Ascending aorta (tissue), 2 donors: Measurements from ENCODE around the gene RIN3. TPM values are rescaled to one million over a fixed set of nuclear protein-coding genes. Genes with fewer than 3 reads are reported as not detected.

Experiments used
- DNase-seq, 2 donors: peaks; one replicate each; pipeline ENCODE4 v3.0.0-alpha.2; 2019; ENCODE audit warnings: low spot score in 2 of 2
- H3K27ac ChIP-seq, 2 donors: fragments of 200-600 bp; sonication (generic); one replicate each; pipeline ENCODE4 v1.5.1; 2016 to 2017; ENCODE audit warnings: mild to moderate bottlenecking in 1 of 2
- H3K27me3 ChIP-seq: fragments of 200-600 bp; sonication (generic); one replicate; pipeline ENCODE4 v1.5.1; 2017
- H3K36me3 ChIP-seq, 2 donors: fragments of 200-600 bp; sonication (generic); one replicate each; pipeline ENCODE4 v1.5.1; 2016
- H3K4me1 ChIP-seq, 2 donors: fragments of 200-600 bp; sonication (generic); one replicate each; pipeline ENCODE4 v1.5.1; 2016 to 2017; ENCODE audit warnings: mild to moderate bottlenecking in 1 of 2
- H3K4me3 ChIP-seq, 2 donors: fragments of 200-600 bp; sonication (generic); one replicate each; pipeline ENCODE4 v1.5.1; 2016 to 2017; ENCODE audit warnings: mild to moderate bottlenecking in 1 of 2
- H3K9me3 ChIP-seq, 2 donors: fragments of 200-600 bp; sonication (generic); one replicate each; pipeline ENCODE4 v1.5.1; 2016
- intact Hi-C: fragments of 100-400 bp; cut with DNase I; formaldehyde crosslinking; loops from one replicate; pipeline ENCODE4 v1.15.1; 2023
- total RNA-seq: library from RNA; depleted of rRNA; stranded (reverse); fragments of >200 nt; gene quantifications from one replicate; pipeline ENCODE4 v1.1.0, GENCODE V29; 2016
- TF ChIP-seq, protein P1 (sequence below), 3 experiments: fragments of 200-600 bp in 2 of 3; fragments of 450-650 bp in 1 of 3; sonication (generic) in 2 of 3; IDR thresholded peaks; one replicate each; pipeline ENCODE4 v1.5.1; 2016 to 2019; ENCODE audit warnings: antibody characterized with exemption in 3 of 3, mild to moderate bottlenecking in 1 of 3, moderate library complexity in 1 of 3

Gene RIN3
- total RNA-seq, 1 donor from 2014 or later = 30.3 TPM

DNA sequence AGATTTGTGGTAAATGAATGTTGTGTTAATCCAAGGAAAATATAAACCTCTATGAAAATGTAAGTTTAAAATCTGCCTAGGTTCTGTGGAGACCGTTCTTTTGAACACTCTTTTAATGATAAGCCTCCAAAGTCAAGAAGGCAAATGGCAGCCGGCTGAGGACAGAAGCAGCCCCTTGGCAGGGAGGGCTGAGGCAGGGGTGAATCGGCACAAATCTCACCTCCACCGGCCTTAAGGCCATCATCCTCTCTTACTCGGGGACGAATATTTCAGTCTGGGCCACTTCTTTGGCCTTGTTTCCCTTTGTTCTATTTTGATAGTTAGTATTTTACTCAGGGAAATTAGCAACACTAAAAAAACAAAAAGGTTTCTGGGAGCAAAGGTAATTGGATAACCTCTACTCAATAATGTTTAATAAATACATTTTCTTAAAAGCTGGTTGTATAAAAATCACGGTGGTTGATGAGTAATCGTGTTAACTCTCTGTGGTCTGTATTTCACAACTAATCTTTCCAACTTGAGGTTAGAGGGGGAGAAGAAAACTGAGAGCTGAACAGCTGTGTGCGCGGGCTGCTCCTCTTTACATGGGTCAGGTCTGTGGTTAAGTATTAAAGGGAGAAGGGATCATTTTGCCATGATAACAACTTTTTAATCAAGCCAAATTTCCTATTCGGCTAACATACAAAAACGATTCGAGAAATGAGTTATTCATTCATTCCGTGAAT, 216.2 kb downstream of the RIN3 start:
- DNase-seq = no peak
- intact Hi-C loops = no loop called here
- Histone ChIP-seq H3K9me3 (no peaks in the 10 kb centered on the region), H3K4me3 (no peak overlapping the region), H3K36me3 (peaks cover 18 to 22% of the 10 kb centered on the region in 2 donors), H3K27ac (no peak overlapping the region), H3K27me3 (no peaks in the 10 kb centered on the region), H3K4me1 (peaks cover 0 to 3% of the 10 kb centered on the region in 2 donors)
- TF ChIP-seq, protein P1, sequence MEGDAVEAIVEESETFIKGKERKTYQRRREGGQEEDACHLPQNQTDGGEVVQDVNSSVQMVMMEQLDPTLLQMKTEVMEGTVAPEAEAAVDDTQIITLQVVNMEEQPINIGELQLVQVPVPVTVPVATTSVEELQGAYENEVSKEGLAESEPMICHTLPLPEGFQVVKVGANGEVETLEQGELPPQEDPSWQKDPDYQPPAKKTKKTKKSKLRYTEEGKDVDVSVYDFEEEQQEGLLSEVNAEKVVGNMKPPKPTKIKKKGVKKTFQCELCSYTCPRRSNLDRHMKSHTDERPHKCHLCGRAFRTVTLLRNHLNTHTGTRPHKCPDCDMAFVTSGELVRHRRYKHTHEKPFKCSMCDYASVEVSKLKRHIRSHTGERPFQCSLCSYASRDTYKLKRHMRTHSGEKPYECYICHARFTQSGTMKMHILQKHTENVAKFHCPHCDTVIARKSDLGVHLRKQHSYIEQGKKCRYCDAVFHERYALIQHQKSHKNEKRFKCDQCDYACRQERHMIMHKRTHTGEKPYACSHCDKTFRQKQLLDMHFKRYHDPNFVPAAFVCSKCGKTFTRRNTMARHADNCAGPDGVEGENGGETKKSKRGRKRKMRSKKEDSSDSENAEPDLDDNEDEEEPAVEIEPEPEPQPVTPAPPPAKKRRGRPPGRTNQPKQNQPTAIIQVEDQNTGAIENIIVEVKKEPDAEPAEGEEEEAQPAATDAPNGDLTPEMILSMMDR (IDR thresholded peaks at IDR 0.05) = no peak

DNA sequence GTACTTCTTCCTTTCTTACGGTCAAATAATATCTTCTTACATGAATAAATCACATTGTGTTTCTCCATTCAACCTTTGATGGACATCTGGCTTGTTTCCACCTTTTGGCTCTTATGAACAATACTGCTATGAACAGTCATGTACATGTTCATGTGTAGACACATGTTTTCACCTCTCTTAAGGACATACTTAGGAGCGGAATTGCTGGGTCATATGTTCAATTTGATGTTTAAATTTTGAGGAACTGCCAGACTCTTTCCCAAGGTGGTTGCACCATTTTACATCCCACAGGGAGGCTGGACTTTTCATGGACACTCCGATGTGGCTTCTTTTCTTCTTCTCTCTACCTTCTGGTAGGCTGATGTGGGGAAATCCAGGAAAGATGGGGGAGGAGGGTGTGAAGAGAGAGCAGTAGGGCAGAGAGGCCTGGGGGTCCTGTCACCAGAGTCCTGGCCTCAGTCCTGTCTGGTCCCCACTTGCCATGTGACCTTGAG, 218.1 kb downstream of the RIN3 start:
- Histone ChIP-seq H3K4me3 (no peak overlapping the region), H3K4me1 (no peaks in the 10 kb centered on the region), H3K36me3 (peaks cover 17 to 18% of the 10 kb centered on the region in 2 donors), H3K9me3 (no peaks in the 10 kb centered on the region), H3K27ac (no peak overlapping the region), H3K27me3 (no peaks in the 10 kb centered on the region)
- intact Hi-C loops = no loop called here
- TF ChIP-seq, protein P1 (IDR thresholded peaks at IDR 0.05) = no peak
- DNase-seq = no peak

DNA sequence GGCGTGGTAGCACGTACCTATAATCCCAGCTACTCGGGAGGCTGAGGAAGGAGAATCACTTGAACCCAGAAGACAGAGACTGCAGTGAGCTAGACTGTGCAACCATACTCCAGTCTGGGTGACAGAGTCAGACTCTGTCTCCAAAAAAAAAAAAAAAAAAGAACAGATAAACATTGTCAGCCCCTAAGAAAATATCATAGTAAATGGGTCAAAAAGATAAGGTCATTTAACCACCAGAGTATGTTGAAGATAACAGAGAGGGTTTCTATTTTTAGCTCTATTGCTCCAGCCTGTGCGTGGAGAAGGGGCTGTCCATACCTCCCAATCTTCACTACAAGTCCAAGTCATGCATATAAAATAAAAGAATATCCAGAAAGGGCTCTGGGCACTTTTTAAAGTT, 219.4 kb downstream of the RIN3 start:
- intact Hi-C loops = no loop called here
- Histone ChIP-seq H3K4me1 (no peaks in the 10 kb centered on the region), H3K4me3 (no peak overlapping the region), H3K27ac (no peak overlapping the region), H3K36me3 (peaks cover 17 to 18% of the 10 kb centered on the region in 2 donors), H3K9me3 (no peaks in the 10 kb centered on the region), H3K27me3 (no peaks in the 10 kb centered on the region)
- no peak for DNase-seq
- TF ChIP-seq, protein P1 (IDR thresholded peaks at IDR 0.05) = no peak

DNA sequence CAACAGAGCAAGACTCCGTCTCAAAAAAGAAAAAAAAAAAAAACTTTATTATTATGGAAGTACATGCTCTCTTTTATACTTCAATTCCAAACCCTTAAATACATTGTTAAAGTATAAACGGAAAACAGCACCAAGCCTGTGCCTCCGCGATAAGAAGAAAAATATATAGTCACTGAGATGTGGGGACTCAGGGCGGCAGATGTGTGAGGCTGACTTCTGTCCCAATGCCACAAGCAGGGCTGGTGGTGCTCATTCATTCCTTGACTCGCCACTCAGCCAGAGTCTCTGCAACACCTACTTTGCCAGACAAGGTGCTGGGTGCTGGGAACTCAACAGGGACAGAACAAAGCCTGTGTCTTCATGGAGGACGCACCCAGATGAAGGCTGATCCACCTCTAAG, 221.0 kb downstream of the RIN3 start:
- H3K36me3 ChIP-seq = peaks cover 13 to 20% of the 10 kb centered on the region in 2 donors
- H3K27me3 ChIP-seq = no peaks in the 10 kb centered on the region
- TF ChIP-seq, protein P1 (IDR thresholded peaks at IDR 0.05) = no peak
- no peaks in the 10 kb centered on the region for H3K4me1 ChIP-seq
- intact Hi-C loops = no loop called here
- DNase-seq = no peak
- H3K27ac ChIP-seq = no peak overlapping the region
- no peak overlapping the region for H3K4me3 ChIP-seq
- H3K9me3 ChIP-seq = no peaks in the 10 kb centered on the region

DNA sequence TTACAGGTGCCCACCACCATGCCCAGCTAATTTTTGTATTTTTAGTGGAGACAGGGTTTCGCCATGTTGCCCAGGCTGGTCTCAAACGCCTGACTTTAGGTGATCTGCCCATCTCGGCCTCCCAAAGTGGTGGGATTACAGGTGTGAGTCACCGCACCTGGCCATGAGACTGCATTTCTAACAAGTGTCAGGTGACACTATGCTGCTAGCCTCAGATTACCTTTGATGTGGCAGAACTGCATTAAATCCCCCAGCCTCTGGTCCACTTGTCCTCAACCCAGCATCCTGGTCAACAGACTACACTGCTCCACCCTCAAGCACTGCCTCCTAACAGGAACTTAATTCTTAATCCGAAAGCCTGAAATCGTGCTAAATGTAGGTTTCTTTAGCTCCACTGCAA, 221.8 kb downstream of the RIN3 start:
- Histone ChIP-seq H3K27ac (no peak overlapping the region), H3K36me3 (peaks cover 13 to 25% of the 10 kb centered on the region in 2 donors), H3K4me3 (no peak overlapping the region), H3K9me3 (no peaks in the 10 kb centered on the region), H3K4me1 (no peaks in the 10 kb centered on the region), H3K27me3 (no peaks in the 10 kb centered on the region)
- intact Hi-C loops = no loop called here
- TF ChIP-seq, protein P1 (IDR thresholded peaks at IDR 0.05) = no peak
- DNase-seq = no peak
